ENCODE results near the gene TBX6.

Gene TBX6

GRCh38 chr16:30086291-30087140 is 5.2 kb downstream of the TBX6 start:
- FAIRE-seq: no peak

DNA sequence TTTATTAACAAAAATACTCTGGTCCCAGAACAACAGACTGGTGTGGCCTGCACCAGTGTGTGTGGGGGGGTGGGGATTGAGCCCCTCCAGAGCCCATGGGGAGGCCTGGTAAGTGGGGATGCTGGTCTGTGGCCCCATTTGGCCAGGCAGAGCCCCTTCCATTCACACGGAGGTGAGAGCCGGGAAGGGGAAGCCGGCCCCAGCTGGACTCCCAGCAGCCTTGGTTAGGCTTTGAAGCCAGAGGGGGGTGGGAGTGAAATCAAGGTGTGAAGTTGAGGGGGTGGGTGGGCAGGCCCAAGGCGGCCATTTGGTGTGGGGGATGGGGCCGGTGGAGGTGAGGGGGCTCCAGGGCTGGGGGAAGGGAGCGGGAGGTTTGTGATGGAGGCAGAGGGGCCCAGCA is 5.9 kb downstream of the TBX6 start:
- no peak for FAIRE-seq

GRCh38 chr16:30085247-30085646 is 6.5 kb downstream of the TBX6 start:
- FAIRE-seq: no peak

GRCh38 chr16:30084816-30085159 is 6.9 kb downstream of the TBX6 start:
- FAIRE-seq: no peak

DNA sequence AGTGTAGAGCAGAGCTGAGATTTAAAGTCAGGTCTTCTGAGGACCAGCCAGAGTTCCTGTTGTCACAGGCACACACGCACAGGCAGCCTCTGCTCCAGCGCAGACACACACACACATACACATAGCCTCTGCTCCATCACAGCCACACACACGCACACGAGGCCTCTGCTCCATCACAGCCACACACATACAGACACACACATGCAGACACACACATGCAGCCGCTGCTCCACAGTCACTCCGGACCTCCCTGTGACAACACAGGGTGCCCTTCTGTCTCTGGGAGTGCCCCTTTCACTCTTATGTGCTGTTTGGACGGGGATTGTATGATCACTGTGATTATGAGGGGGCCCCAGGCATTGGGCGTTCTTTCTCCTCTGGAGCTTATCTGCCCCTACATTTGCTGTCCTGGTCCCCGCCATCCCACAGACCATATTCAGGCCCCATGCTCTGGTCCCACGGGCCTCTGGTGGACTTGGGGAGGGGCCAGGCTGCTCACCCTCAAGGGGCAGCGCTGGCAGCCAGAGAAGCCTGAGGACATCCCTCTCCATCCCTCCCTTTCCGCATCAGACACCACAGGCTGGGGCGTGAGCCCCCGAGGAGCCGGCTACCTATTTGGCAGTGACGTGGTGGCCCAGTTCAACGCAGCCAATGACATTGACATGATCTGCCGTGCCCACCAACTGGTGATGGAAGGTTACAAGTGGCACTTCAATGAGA is 7.5 kb downstream of the TBX6 start:
- FAIRE-seq: no peak

- no peak for FAIRE-seq
Observed at GRCh38 chr16:30083216-30084055, 8.3 kb downstream of the TBX6 start.

- FAIRE-seq: no peak
Observed at GRCh38 chr16:30082545-30083090, 9.1 kb downstream of the TBX6 start.

DNA sequence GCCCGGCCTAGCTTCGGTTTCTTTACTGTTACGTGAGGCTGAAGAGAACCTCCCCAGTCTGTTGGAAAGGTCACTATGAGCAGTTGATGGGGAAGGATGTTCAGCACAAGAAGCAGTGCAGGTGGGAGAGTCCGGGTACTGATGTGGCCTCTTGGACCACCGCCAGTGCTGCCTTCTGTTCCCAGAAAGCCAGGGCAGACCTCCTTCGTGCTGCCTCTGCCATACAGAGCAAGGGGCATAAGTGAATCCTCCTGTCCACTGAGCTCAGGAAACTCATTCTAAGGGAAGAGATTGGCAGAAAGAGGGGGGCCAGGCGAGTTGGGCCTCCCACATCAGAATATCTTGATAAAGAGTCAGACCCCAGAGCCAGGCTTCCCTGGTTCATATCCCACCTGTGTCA is 12.2 kb downstream of the TBX6 start:
- no peak for FAIRE-seq

GRCh38 chr16:30078744-30079143 is 13.0 kb downstream of the TBX6 start:
- no peak for FAIRE-seq

- no peak for FAIRE-seq
Observed at GRCh38 chr16:30077656-30078055, 14.1 kb downstream of the TBX6 start.

DNA sequence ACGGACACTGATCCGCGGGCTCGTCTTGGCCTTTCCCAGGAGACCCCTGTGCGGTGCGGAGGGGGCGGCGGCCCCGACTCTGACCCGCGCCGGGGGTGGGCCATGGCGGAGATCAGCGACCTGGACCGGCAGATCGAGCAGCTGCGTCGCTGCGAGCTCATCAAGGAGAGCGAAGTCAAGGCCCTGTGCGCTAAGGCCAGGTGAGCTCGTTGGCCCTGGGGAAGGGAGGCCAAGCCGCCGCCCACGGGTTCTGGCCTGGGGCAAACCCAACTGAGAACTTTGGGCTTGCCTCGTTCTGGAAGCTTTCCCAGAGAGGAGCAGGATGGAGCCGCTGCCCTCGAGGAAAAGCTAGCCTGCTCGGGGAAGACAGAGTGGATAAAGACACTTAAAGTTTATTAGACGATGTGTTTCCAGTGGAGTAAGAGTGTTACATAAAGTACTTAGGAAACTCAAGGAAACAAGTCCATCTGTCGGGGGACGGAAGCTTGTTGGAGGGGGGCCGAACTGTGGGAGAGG is 15.4 kb downstream of the TBX6 start:
- no peak for FAIRE-seq

DNA sequence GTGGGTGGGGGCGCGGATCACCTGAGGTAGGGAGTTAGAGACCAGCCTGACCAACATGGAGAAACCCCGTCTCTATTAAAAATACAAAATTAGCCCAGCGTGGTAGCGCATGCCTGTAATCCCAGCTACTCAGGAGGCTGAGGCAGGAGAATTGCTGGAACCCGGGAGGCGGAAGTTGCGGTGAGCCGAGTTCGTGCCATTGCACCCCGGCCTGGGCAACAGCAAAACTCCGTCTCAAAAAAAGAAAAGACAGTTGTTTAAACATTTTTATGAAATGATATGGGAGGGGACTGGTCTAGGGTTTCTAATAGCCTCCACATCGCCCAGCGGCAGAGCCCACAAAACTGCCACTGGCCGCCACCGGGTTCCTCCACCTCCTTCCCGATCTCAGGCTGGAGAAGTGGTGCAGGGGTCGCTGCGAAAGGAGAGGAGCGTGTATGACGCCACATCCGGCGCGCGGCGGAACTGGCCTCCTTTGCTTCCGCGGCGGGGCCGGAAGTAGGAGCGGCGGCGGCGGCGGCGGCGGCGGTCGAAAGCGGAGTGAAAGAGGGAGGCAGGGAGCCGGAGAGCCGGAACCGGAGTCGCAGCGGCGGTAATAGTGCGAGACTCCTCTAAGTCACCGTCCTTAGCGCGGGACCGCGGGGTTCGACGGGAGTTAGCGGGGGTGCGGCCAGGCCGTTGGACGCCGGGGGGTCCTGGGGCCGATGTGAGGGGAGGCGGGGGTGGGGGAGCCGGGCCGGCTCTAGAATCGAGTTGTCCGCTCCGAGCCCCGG is 16.0 kb downstream of the TBX6 start, which contains the start of gene PPP4C:
TSS of gene PPP4C (plus strand) at position 492 of the 773 bp plus-strand sequence. CDS start 384 bp downstream, outside the sequence.
- FAIRE-seq: no peak

GRCh38 chr16:30070490-30070889 is 21.2 kb downstream of the TBX6 start:
- FAIRE-seq: no peak

- FAIRE-seq: no peak
Observed at GRCh38 chr16:30069611-30070462, 21.9 kb downstream of the TBX6 start.

GRCh38 chr16:30068750-30069610 is 22.7 kb downstream of the TBX6 start:
- no peak for FAIRE-seq

DNA sequence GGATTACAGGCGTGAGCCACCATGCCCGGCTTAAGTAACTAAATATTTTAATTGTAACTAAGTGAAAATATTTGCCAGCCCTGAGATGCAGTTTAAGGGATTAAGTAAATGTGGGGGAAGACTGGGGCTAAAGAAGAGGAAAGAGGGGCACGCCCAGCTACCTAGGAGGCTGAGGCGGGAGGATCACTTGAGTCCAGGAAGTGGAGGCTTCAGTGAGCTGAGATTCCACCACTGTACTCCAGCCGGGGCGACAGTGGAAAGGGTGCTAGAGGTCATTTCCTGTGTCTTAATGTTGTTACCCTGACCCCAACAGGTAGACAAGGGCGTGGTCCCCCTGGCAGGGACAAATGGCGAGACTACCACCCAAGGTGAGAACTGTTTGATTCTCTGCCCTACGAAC is 23.4 kb downstream of the TBX6 start:
- FAIRE-seq: no peak

GRCh38 chr16:30067584-30067916 is 24.2 kb downstream of the TBX6 start:
- FAIRE-seq: no peak

GRCh38 chr16:30066761-30067583 is 24.8 kb downstream of the TBX6 start:
- FAIRE-seq: no peak

Measured in A204.1 (cell line).